Gastrocnemius medialis (tissue), 4 donors: Measurements from ENCODE around the gene WNK2.

Source experiments
- POLR2A ChIP-seq, 2 donors: fragments of 450-650 bp; IDR thresholded peaks; one replicate each; pipeline ENCODE4 v1.6.1; 2017; ENCODE audit warnings: antibody characterized with exemption in 2 of 2, mild to moderate bottlenecking in 2 of 2, moderate library complexity in 2 of 2
- TF ChIP-seq, protein P1 (sequence below), 5 experiments: fragments of 450-650 bp in 3 of 5; fragments of 200-600 bp in 2 of 5; sonication (generic) in 2 of 5; IDR thresholded peaks in 4 of 5; conservative IDR thresholded peaks in 1 of 5; 1 replicate in 4 of 5; 2 replicates in 1 of 5; pipeline ENCODE4 v1.5.1; 2016 to 2019; ENCODE audit warnings: antibody characterized with exemption in 5 of 5, mild to moderate bottlenecking in 3 of 5, moderate library complexity in 3 of 5

DNA sequence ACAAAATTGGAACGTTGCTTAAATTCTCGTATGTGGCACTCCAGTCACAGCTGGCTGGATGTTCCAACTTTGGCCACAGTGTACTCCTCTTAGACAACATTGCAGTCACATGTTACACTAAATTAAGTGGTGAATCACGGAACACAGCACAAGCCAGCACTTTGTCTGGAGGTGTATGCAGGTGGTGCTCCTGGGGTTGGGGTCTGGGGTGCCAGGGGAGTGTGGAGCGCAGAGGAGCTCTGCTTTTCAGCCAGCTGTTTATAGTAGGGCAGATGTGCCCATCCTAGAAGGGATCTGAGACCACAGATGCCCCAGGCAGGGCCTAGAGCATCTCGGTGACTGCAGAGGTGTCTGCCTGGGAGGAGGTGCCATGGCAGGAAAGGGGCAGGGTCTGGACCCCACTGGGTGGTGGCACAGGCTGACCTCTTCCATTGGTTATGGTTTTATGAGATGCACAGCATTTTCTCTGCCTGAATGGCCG is 82.6 kb downstream of the WNK2 start:
- no peak for TF ChIP-seq POLR2A (IDR thresholded peaks at IDR 0.05)
- TF ChIP-seq, protein P1, sequence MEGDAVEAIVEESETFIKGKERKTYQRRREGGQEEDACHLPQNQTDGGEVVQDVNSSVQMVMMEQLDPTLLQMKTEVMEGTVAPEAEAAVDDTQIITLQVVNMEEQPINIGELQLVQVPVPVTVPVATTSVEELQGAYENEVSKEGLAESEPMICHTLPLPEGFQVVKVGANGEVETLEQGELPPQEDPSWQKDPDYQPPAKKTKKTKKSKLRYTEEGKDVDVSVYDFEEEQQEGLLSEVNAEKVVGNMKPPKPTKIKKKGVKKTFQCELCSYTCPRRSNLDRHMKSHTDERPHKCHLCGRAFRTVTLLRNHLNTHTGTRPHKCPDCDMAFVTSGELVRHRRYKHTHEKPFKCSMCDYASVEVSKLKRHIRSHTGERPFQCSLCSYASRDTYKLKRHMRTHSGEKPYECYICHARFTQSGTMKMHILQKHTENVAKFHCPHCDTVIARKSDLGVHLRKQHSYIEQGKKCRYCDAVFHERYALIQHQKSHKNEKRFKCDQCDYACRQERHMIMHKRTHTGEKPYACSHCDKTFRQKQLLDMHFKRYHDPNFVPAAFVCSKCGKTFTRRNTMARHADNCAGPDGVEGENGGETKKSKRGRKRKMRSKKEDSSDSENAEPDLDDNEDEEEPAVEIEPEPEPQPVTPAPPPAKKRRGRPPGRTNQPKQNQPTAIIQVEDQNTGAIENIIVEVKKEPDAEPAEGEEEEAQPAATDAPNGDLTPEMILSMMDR (IDR thresholded peaks at IDR 0.05 in 4 of 5, conservative IDR thresholded peaks at IDR 0.05 in 1 of 5) = no peak
